Neural cell (in vitro differentiated cells): ENCODE results near the gene ACOX2. TPM values are rescaled to one million over a fixed set of nuclear protein-coding genes. Genes with fewer than 3 reads are reported as not detected.

Experiments
- H2AFZ ChIP-seq: fragments of 200-600, 300-800 bp; sonication (generic), shearing (Covaris generic); 2 replicates; pipeline ENCODE4 v1.6.0; 2014; ENCODE audit warnings: low read depth, mild to moderate bottlenecking, antibody characterized with exemption, low read length, moderate library complexity
- H3F3A ChIP-seq: fragments of 200-600 bp; shearing (Covaris generic); 2 replicates; pipeline ENCODE4 v1.6.1; 2016; ENCODE audit warnings: mild to moderate bottlenecking, moderate library complexity, mixed read lengths, antibody characterized with exemption, low read length; ENCODE audit not compliant: insufficient read depth, poor library complexity, severe bottlenecking
- H3K27ac ChIP-seq: fragments of 200-600, 300-800 bp; sonication (generic), shearing (Covaris generic); 2 replicates; pipeline ENCODE4 v1.5.1; 2014; ENCODE audit warnings: mild to moderate bottlenecking, low read length, moderate library complexity
- H3K27me3 ChIP-seq: fragments of 300-800, 200-600 bp; sonication (generic), shearing (Covaris generic); 2 replicates; pipeline ENCODE4 v1.6.0; 2014; ENCODE audit warnings: mild to moderate bottlenecking, low read depth, low read length, moderate library complexity; ENCODE audit not compliant: insufficient read depth
- H3K36me3 ChIP-seq: fragments of 300-800, 200-600 bp; sonication (generic), shearing (Covaris generic); 2 replicates; pipeline ENCODE4 v1.5.1; 2014; ENCODE audit warnings: mild to moderate bottlenecking, antibody characterized with exemption, low read length, moderate library complexity; ENCODE audit not compliant: insufficient read depth
- H3K4me2 ChIP-seq: fragments of 300-800, 200-600 bp; sonication (generic), shearing (Covaris generic); 2 replicates; pipeline ENCODE4 v1.6.0; 2014; ENCODE audit warnings: mild to moderate bottlenecking, low read length
- H3K4me3 ChIP-seq: fragments of 300-800, 200-600 bp; sonication (generic), shearing (Covaris generic); 2 replicates; pipeline ENCODE4 v1.5.1; 2014; ENCODE audit warnings: mild to moderate bottlenecking, low read length, moderate library complexity
- H3K79me2 ChIP-seq: fragments of 200-600 bp; shearing (Covaris generic); replicated peaks from 2 replicates; pipeline ENCODE4 v1.6.0; 2014; ENCODE audit warnings: mild to moderate bottlenecking, low read length, moderate library complexity; ENCODE audit not compliant: insufficient read depth
- H3K9ac ChIP-seq: fragments of 300-800, 200-600 bp; sonication (generic), shearing (Covaris generic); 2 replicates; pipeline ENCODE4 v1.6.1; 2016; ENCODE audit warnings: mild to moderate bottlenecking, low read length, mixed read lengths
- H3K9me2 ChIP-seq: fragments of 200-600 bp; shearing (Covaris generic); 2 replicates; pipeline ENCODE4 v1.6.1; 2016; ENCODE audit warnings: mild to moderate bottlenecking, low read length, mixed read lengths; ENCODE audit not compliant: insufficient read depth
- H3K9me3 ChIP-seq: fragments of 200-600, 300-800 bp; sonication (generic), shearing (Covaris generic); 2 replicates; pipeline ENCODE4 v1.6.1; 2016; ENCODE audit warnings: mild to moderate bottlenecking, mixed run types, low read length, moderate library complexity, mixed read lengths
- H4K20me1 ChIP-seq: fragments of 200-600 bp; shearing (Covaris generic); 2 replicates; pipeline ENCODE4 v1.6.1; 2016; ENCODE audit warnings: mild to moderate bottlenecking, mixed run types; ENCODE audit not compliant: insufficient read depth
- EP300 ChIP-seq: fragments of 450-650 bp; conservative IDR thresholded peaks from 2 replicates; pipeline ENCODE4 v1.6.1; 2014; ENCODE audit warnings: antibody characterized with exemption, mild to moderate bottlenecking, moderate library complexity; ENCODE audit not compliant: poor library complexity, severe bottlenecking
- EZH2 ChIP-seq: fragments of 200-600, 300-800 bp; shearing (Covaris generic), sonication (generic); IDR thresholded peaks from 2 replicates; pipeline ENCODE4 v1.6.1; 2014; ENCODE audit warnings: antibody characterized with exemption, low read length, borderline replicate concordance, mild to moderate bottlenecking; ENCODE audit not compliant: insufficient read depth, poor library complexity, severe bottlenecking
- MXI1 ChIP-seq: fragments of 450-650 bp; conservative IDR thresholded peaks from 2 replicates; pipeline ENCODE4 v1.6.1; 2014; ENCODE audit warnings: antibody characterized with exemption, mild to moderate bottlenecking; ENCODE audit not compliant: poor library complexity, severe bottlenecking
- POLR2AphosphoS5 ChIP-seq: IDR thresholded peaks from 2 replicates; pipeline ENCODE4 v1.6.1; 2012
- RAD21 ChIP-seq: fragments of 450-650 bp; conservative IDR thresholded peaks from 2 replicates; pipeline ENCODE4 v1.6.1; 2014; ENCODE audit warnings: antibody characterized with exemption, mild to moderate bottlenecking, moderate library complexity
- SMC3 ChIP-seq: fragments of 450-650 bp; conservative IDR thresholded peaks from 2 replicates; pipeline ENCODE4 v1.6.1; 2014; ENCODE audit warnings: antibody characterized with exemption, mild to moderate bottlenecking, moderate library complexity; ENCODE audit not compliant: poor library complexity
- polyA plus RNA-seq: library from polyadenylated mRNA; depleted of rRNA; stranded (reverse); fragments of >200 nt; gene quantifications from 2 replicates; pipeline ENCODE4 v1.2.3, GENCODE V29; 2014
- TF ChIP-seq, protein P1 (sequence below): IDR thresholded peaks from 2 replicates; pipeline ENCODE4 v1.6.1; 2012; ENCODE audit warnings: borderline replicate concordance
- TF ChIP-seq, protein P2 (sequence below): fragments of 450-650 bp; IDR thresholded peaks from 2 replicates; pipeline ENCODE4 v1.5.1; 2014; ENCODE audit warnings: antibody characterized with exemption, mild to moderate bottlenecking, moderate library complexity; ENCODE audit not compliant: poor library complexity, severe bottlenecking

ACOX2 gene
- polyA plus RNA-seq, 1 donor from 2014 or later = not detected

DNA sequence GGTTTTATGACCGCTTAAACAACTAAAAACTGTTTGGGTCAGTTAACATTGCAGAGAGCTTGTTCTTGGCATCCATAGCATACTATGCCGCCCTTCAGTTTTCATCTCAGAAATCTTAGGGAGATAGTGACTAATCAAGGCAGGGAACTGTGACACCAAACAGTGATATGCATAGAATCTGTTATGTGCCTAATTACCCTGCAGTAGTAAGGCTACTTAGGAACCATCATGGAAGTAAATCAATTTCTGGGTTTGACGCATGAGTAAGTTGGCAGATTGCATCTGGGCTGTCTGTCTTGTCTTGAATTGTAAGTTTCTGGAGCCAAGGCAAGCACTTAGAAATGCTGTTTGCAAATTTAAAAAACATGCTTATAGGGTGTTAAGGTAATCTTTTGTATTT, 22.6 kb downstream of the ACOX2 start:
- no peak overlapping the region for H3K27ac ChIP-seq
- H3K4me2 ChIP-seq = no peak overlapping the region
- H3K9ac ChIP-seq = no peak overlapping the region
- H3F3A ChIP-seq = no peaks in the 10 kb centered on the region
- no peak overlapping the region for H2AFZ ChIP-seq
- no peaks in the 10 kb centered on the region for H3K79me2 ChIP-seq
- TF ChIP-seq, protein P1, sequence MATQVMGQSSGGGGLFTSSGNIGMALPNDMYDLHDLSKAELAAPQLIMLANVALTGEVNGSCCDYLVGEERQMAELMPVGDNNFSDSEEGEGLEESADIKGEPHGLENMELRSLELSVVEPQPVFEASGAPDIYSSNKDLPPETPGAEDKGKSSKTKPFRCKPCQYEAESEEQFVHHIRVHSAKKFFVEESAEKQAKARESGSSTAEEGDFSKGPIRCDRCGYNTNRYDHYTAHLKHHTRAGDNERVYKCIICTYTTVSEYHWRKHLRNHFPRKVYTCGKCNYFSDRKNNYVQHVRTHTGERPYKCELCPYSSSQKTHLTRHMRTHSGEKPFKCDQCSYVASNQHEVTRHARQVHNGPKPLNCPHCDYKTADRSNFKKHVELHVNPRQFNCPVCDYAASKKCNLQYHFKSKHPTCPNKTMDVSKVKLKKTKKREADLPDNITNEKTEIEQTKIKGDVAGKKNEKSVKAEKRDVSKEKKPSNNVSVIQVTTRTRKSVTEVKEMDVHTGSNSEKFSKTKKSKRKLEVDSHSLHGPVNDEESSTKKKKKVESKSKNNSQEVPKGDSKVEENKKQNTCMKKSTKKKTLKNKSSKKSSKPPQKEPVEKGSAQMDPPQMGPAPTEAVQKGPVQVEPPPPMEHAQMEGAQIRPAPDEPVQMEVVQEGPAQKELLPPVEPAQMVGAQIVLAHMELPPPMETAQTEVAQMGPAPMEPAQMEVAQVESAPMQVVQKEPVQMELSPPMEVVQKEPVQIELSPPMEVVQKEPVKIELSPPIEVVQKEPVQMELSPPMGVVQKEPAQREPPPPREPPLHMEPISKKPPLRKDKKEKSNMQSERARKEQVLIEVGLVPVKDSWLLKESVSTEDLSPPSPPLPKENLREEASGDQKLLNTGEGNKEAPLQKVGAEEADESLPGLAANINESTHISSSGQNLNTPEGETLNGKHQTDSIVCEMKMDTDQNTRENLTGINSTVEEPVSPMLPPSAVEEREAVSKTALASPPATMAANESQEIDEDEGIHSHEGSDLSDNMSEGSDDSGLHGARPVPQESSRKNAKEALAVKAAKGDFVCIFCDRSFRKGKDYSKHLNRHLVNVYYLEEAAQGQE = no peak
- TF ChIP-seq SMC3 = no peak
- peak; percentile 13 for TF ChIP-seq EP300
- TF ChIP-seq POLR2AphosphoS5 = no peak
- H3K9me2 ChIP-seq = no peaks in the 10 kb centered on the region
- no peaks in the 10 kb centered on the region for H4K20me1 ChIP-seq
- H3K27me3 ChIP-seq = no peaks in the 10 kb centered on the region
- no peaks in the 10 kb centered on the region for H3K36me3 ChIP-seq
- no peak overlapping the region for H3K4me3 ChIP-seq
- no peaks in the 10 kb centered on the region for H3K9me3 ChIP-seq

DNA sequence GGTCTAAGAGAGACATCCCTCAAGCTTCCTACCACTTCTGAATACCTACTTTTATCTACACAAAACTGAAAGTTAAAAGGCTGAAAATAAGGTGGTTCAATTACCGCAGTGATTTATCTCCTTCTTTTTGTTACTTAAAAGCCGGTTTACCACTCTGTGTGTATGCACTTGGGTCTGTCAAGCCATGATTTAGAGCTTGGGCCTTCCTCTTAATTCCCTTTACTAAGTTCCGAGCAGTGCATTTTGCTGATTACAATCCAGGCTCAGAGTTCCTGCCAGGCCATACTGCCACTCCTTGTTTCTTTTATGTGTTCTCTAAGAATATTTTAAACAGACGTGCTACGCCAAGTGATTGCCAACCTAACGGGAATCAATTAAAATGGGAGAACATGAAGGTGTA, 28.6 kb downstream of the ACOX2 start:
- TF ChIP-seq, protein P1 = no peak
- TF ChIP-seq RAD21 (no peak), EP300 (no peak), MXI1 (no peak), SMC3 (no peak), EZH2 (no peak)
- TF ChIP-seq, protein P2, sequence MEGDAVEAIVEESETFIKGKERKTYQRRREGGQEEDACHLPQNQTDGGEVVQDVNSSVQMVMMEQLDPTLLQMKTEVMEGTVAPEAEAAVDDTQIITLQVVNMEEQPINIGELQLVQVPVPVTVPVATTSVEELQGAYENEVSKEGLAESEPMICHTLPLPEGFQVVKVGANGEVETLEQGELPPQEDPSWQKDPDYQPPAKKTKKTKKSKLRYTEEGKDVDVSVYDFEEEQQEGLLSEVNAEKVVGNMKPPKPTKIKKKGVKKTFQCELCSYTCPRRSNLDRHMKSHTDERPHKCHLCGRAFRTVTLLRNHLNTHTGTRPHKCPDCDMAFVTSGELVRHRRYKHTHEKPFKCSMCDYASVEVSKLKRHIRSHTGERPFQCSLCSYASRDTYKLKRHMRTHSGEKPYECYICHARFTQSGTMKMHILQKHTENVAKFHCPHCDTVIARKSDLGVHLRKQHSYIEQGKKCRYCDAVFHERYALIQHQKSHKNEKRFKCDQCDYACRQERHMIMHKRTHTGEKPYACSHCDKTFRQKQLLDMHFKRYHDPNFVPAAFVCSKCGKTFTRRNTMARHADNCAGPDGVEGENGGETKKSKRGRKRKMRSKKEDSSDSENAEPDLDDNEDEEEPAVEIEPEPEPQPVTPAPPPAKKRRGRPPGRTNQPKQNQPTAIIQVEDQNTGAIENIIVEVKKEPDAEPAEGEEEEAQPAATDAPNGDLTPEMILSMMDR = no peak
- no peaks in the 10 kb centered on the region for H3K79me2 ChIP-seq
- no peak overlapping the region for H2AFZ ChIP-seq
- no peak overlapping the region for H3K27ac ChIP-seq
- no peaks in the 10 kb centered on the region for H3K9me3 ChIP-seq
- H3K9ac ChIP-seq = no peak overlapping the region
- H3K4me3 ChIP-seq = no peak overlapping the region
- no peak overlapping the region for H3K4me2 ChIP-seq
- no peaks in the 10 kb centered on the region for H3K9me2 ChIP-seq
- H4K20me1 ChIP-seq = no peaks in the 10 kb centered on the region
- H3K36me3 ChIP-seq = no peaks in the 10 kb centered on the region
- no peaks in the 10 kb centered on the region for H3K27me3 ChIP-seq
- H3F3A ChIP-seq = no peaks in the 10 kb centered on the region
